Stimulated activated CD4-positive, alpha-beta T cell treated with anti-CD3 and anti-CD28 coated beads, TNF-alpha, amount 100 ng/mL, for 24 hours (primary cell): Measurements from ENCODE around the gene ADISSP.
A peak's percentile ranks its signal among the peaks of the same experiment; 100 is the strongest.

Experiments used
- DNase-seq, 3 experiments: peaks; one replicate each; pipeline ENCODE4 v3.0.0-alpha.2; 2020; ENCODE audit warnings: low read depth in 3 of 3

Gene ADISSP

DNA sequence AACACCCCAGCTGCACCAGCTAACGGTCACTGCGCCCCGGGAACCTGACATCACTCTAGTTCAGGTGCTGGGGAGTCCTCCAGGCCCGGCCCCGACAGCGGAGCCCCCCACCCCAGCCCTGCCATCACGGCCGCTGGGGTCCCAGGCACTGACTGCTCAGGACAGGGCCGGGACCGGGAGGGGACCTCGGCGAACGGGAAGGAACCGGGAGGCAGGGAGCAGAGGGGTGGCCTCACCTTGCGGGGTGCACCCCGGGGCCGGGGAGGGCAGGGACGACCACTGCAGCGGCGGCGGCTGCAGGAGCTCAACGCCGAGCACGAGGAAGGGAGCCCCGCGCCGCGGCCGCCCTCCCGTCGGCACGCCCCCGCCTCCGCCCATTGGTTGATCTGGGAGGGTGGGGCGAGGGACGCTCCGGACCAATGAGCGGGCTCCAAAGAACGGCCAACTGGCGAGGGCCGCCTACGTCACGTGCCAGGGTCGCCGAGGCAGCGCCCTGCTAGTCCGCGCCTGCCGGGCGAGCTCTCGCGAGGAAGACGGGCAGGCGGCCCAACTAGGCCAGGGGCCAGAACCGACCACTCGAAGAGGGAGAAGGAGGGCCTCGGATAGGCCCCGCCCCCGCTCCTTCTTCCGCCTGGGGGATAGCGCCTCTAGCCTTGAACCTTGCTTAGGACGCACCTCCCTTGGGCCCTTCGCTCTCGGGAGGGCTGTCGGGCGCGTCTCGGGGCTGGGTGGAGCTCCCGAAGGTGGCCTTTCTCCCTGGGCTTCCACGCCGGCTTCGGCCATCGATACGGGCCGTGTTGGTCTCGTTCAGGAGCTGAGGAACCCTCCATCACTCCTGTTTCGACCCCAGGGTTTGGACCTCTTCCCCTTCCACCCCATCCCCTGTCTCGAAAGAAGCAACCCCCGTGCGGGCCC is at the start of gene ADISSP:
Gene ADISSP (minus strand): TSS at position 327 of the 915 bp plus-strand sequence. CDS start 7,653 bp downstream, outside the sequence.
- peak; percentile 92 to 98 (median 95) for DNase-seq

- DNase-seq = no peak
Measured at GRCh38 chr20:3815703-3816315, 48.3 kb upstream of the ADISSP start.

GRCh38 chr20:3814928-3815495 is 47.5 kb upstream of the ADISSP start:
- no peak for DNase-seq

DNA sequence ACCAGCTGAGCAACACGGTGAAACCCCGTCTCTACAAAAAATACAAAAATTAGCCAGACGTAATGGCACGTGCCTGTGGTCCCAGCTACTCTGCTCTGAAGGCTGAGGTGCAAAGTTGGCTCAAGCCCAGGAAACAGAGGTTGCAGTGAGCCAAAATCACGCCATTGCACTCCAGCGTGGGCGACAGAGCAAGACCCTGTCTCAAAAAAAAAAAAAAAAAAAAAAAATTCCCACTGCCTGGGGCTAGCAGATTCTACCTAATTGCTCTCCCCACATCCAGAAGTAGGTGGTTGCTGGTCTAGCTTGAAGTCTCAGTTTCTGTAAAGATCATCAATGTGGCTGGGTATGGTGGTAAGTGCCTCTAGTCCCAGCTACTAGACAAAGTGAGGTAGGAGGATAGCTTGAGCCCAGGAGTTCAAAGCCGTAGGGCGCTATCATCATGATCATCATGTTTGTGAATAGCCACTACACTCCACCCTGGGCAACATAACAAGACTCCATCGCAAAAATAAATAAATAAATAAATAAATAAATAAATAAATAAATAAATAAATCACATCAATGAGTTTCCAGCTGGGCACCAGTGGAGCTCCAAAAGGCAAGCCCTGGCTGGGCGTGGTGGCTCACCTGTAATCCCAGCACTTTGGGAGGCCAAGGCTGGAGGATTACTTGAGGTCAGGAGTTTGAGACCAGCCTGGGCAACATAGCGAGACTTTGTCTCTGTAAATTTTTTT is 46.5 kb upstream of the ADISSP start:
- DNase-seq = peak in 1 of 3 experiments; percentile 44

DNA sequence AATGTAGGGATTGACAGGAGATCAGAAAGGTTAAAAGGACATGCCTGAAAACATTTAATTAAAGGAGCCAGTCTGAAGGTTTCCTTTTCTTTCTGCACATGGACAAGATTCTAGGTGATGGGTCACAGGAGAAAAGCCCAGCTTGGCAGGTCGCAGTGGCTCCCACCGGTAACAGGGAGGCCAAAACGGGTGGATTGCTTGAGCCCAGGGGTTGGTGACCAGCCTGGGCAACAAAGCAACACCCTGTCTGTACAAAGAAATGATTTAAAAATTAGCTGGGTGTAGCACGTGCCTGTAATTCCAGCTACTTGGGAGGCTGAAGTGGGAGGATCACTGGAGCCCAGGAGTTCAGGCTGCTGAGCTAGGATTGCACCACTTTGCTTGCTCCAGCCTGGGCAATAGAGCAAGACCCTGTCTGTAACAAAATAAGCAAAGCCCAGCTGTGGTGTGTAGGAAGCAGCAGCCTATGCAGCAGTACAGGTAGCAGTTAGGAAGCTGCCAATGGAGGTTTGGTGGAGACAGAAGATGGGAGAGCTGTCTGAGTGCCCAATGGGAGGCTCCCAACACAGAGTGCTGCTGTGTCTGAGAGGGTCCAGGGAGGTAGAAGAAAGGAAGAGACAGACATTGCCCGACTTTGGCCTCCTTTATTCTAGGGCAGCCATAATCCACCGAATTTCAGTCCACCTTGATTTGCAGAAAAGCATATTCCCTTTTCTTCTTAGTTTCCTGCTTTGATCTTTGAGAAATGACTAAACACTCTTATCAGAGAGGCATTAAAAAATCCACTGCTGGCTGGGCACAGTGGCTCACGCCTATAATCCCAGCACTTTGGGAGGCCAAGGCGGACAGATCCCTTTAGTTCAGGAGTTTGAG is 45.7 kb upstream of the ADISSP start:
- no peak for DNase-seq

- DNase-seq = no peak
Measured at GRCh38 chr20:3812259-3812681, 44.7 kb upstream of the ADISSP start.

GRCh38 chr20:3811467-3812258 is 44.1 kb upstream of the ADISSP start:
- peak; percentile 85 to 93 (median 86) for DNase-seq

DNA sequence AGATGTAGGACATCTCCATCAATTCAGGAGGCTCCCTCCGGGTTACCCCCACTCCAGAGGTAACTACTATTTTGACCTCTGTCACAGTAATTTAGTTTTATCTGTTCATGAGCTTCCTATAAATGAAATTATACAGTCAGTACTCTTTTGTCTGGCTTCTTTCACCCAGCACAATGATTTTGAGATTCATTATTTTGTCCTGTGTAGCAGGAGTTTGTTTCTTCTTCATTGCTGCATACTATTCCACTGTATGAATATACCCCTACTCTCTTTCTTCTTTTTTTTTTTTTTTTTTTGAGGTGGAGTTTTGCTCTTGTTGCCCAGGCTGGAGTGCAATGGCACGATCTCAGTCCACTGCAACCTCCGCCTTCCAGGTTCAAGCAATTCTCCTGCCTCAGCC is 41.0 kb upstream of the ADISSP start:
- DNase-seq = no peak

- no peak for DNase-seq
Measured at GRCh38 chr20:3804781-3805180, 37.2 kb upstream of the ADISSP start.

- DNase-seq = no peak
Measured at GRCh38 chr20:3804254-3804751, 36.8 kb upstream of the ADISSP start.

GRCh38 chr20:3803854-3804253 is 36.3 kb upstream of the ADISSP start:
- DNase-seq = no peak

DNA sequence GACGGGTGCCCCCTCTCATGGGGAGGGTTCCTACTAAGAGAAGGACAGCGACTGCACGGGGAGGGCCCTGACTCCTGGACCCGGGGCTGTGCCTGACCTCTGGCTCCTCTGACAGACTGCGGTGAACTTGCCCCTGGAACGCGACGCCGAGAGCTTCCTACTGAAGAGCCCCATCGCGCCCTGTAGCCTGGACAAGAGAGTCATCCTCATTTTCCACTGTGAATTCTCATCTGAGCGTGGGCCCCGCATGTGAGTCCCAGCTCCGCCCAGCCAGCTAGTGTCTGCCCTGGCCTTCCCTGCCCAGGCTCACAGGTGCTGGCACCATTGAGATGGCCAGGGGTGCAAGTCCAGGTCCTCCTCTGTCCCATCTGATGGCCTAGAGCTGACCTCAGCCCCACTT is 35.7 kb upstream of the ADISSP start:
- DNase-seq = no peak

DNA sequence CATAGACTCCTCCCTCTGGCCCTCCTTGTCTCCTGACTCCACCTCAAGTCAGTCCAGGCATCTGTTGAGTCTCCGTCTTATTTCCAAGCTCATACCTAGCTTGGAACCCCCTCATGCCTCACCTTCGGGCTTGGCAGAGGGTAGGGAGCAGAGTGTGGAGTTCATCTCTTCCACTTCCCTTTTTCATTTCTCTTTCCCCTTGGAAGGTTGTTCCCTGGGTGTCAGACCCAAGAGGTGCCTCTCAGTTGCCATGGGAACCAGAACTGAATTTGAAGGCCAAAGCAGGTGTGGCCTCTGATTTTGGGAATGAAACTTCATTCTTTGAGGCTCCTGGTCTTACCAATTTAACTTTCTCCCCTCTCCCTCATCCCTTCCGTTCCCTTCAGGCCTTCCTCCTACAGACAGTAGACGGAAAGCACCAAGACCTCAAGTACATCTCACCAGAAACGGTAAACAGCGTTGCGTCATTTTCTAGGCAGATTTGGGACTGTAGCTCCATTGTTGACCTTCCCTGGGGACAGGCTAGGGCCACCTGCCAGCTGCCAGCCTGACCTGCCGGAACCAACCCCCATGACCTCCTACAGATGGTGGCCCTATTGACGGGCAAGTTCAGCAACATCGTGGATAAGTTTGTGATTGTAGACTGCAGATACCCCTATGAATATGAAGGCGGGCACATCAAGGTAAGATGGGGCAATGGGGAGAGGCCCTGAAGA is 35.1 kb upstream of the ADISSP start:
- no peak for DNase-seq

- DNase-seq = no peak
Measured at GRCh38 chr20:3801846-3802245, 34.3 kb upstream of the ADISSP start.

DNA sequence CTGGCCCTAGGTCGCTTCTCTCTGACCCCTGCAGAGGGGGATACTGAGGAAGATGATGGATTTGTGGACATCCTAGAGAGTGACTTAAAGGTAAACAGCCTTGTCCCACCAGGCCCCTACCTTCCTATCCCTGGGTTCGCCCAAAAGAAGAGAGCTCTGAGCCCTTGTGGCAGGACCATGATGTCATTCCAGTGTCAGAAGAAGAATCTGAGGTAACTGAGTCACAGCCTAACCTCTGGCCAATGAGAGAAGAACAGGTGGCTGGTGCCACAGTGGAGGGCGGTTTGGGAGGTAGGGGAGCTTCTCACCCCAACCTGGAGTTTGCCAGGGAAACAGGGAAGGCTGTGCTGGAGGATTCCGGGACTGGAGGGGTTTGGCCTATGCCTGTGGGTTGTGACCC is 33.7 kb upstream of the ADISSP start:
- DNase-seq = no peak

DNA sequence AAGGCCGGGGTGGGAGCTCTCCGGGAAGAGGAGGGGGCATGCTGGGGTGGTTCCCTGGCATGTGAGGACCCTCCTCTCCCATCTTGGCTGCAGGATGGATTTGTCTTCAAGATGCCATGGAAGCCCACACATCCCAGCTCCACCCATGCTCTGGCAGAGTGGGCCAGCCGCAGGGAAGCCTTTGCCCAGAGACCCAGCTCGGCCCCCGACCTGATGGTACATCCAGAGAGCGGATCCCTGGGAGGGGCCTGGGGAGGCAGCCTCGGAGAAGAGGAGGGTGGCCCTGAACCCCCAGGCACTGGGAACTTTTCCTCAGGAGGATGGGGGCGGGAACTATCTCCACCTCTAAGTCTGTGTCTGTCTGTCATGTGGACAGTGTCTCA is 33.3 kb upstream of the ADISSP start:
- DNase-seq = no peak

DNA sequence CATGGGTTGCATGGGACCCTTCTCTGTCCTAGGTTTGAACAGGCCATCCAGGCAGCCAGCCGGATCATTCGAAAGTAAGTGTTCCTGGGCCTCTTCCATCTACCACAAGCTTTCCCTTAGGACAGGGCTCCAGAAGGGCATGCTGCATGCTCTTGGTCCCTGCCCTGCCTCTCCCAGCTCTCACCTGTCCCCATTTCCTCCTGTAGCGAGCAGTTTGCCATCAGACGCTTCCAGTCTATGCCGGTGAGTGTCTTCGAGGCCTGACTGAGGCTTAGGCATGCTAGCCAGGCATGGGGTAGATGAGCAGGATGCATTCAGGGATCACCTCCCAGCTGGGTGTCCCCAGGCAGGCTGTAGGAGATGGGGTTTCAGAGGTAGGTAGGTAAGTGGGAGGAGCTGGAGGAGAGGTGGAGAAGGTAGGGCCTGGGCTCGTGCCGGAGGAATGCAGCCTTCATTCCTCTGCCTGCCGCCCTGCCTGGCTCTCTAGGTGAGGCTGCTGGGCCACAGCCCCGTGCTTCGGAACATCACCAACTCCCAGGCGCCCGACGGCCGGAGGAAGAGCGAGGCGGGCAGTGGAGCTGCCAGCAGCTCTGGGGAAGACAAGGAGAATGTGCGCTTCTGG is 32.8 kb upstream of the ADISSP start:
- DNase-seq = no peak

GRCh38 chr20:3798908-3799248 is 31.3 kb upstream of the ADISSP start:
- DNase-seq = no peak

DNA sequence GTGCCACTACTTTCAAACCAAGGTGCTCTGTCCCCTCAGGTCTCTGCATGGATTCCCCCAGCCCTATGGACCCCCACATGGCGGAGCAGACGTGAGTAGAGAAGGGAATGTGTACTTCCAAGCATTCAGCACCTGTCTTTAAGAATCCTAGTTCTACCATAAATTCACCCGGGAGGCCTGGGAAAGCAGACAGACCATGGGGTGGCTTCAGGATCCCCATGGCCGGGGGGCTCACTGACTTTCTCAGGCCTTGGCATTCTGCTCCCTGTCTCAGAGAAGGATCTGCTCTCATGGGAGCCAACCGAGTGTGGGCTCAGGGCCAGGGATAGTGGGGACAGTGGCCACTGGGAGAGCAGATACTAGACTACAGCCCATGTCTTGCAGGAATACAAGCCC is 30.8 kb upstream of the ADISSP start:
- DNase-seq = no peak
